ENCODE measurements around the gene COLEC12. TPM values are rescaled to one million over a fixed set of nuclear protein-coding genes. Genes with fewer than 3 reads are reported as not detected.

The COLEC12 gene
- total and polyA plus RNA-seq, 9 donors: 0.78 to 20.7 (median 5.9) TPM

- H3K4me3 ChIP-seq: peak overlapping the region; percentile 53
- no peaks in the 10 kb centered on the region for H3K9me3 ChIP-seq
- H3K27ac ChIP-seq: no peak overlapping the region
- TF ChIP-seq EP300 (IDR thresholded peaks at IDR 0.05) (no peak), CTCF (IDR thresholded peaks at IDR 0.05) (no peak), POLR2A (IDR thresholded peaks at IDR 0.05) (no peak)
- WGBS, 3 donors: 0 to 2% (median 1%) methylated on average over 32 of the region's 32 CpGs
- no peaks in the 10 kb centered on the region for H3K36me3 ChIP-seq
- no peaks in the 10 kb centered on the region for H3K4me1 ChIP-seq (ENCODE audit: insufficient read depth)
- DNase-seq: peak in 2 of 5 donors; percentile 30 to 46
- H3K27me3 ChIP-seq: no peaks in the 10 kb centered on the region
- intact Hi-C loops (cut with DNase I): no loop called here
Observed at GRCh38 chr18:498931-499775, 1.3 kb downstream of the COLEC12 start.

- Histone ChIP-seq H3K4me3 (no peak overlapping the region), H3K9me3 (no peaks in the 10 kb centered on the region), H3K27ac (no peak overlapping the region), H3K4me1 (ENCODE audit: insufficient read depth) (peaks cover 3% of the 10 kb centered on the region), H3K27me3 (no peaks in the 10 kb centered on the region), H3K36me3 (no peaks in the 10 kb centered on the region)
- 65 to 70% (median 68%) methylated on average over 6 of the region's 6 CpGs for WGBS, 3 donors
- intact Hi-C loops (cut with DNase I): no loop called here
- TF ChIP-seq CTCF (IDR thresholded peaks at IDR 0.05) (no peak), EP300 (IDR thresholded peaks at IDR 0.05) (no peak), POLR2A (IDR thresholded peaks at IDR 0.05) (no peak)
- no peak for DNase-seq
Observed at GRCh38 chr18:497688-498087, 2.8 kb downstream of the COLEC12 start.

GRCh38 chr18:495452-495851 is 5.0 kb downstream of the COLEC12 start:
- no peaks in the 10 kb centered on the region for H3K9me3 ChIP-seq
- TF ChIP-seq POLR2A (IDR thresholded peaks at IDR 0.05): no peak
- TF ChIP-seq CTCF (IDR thresholded peaks at IDR 0.05): no peak
- TF ChIP-seq EP300 (IDR thresholded peaks at IDR 0.05): no peak
- WGBS, 3 donors: 79 to 83% (median 82%) methylated on average over 7 of the region's 7 CpGs
- H3K36me3 ChIP-seq: no peaks in the 10 kb centered on the region
- no peak overlapping the region for H3K4me3 ChIP-seq
- no peak for DNase-seq
- H3K27me3 ChIP-seq: no peaks in the 10 kb centered on the region
- H3K4me1 ChIP-seq (ENCODE audit: insufficient read depth): peaks cover 3% of the 10 kb centered on the region
- no peak overlapping the region for H3K27ac ChIP-seq
- intact Hi-C loops (cut with DNase I): no loop called here

- Histone ChIP-seq H3K4me1 (ENCODE audit: insufficient read depth) (peaks cover 3% of the 10 kb centered on the region), H3K27ac (no peak overlapping the region), H3K9me3 (no peaks in the 10 kb centered on the region), H3K36me3 (no peaks in the 10 kb centered on the region), H3K27me3 (no peaks in the 10 kb centered on the region), H3K4me3 (no peak overlapping the region)
- TF ChIP-seq CTCF (IDR thresholded peaks at IDR 0.05): no peak
- TF ChIP-seq EP300 (IDR thresholded peaks at IDR 0.05): no peak
- no peak for TF ChIP-seq POLR2A (IDR thresholded peaks at IDR 0.05)
- intact Hi-C loops (cut with DNase I): no loop called here
- DNase-seq: no peak
- WGBS, 3 donors: 87 to 95% (median 93%) methylated on average over 1 of the region's 1 CpG
Observed at GRCh38 chr18:495017-495416, 5.5 kb downstream of the COLEC12 start.
